ENCODE measurements around the gene PIR. TPM values are rescaled to one million over a fixed set of nuclear protein-coding genes. Genes with fewer than 3 reads are reported as not detected.

The PIR gene
- total RNA-seq, 1 experiment from 2014 or later, result 17.1 TPM

DNA sequence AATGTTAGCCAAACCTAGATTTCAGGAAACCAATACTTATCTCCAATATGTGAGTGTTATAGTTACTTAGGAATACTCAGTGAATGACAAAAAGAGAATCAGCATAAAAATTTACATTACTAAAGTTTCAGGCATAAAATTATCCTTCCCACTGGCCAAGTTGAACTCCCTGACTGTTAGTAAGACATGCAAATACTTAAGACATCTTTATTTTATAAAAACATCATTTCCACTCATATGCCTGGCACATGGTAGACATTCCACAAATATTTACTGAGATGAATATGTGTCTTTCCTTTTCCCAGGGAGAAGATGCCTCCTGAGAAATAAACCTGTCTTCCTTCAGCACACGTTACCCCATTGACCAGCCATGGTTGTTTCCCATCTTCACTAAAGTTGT is 116.2 kb downstream of the PIR start:
- POLR2A ChIA-PET, result no interaction called here
- peaks cover 3% of the 10 kb centered on the region; the same call in 1 of the 2 replicates for H3K27me3 Mint-ChIP-seq (ENCODE audit: low read depth)
- H3K4me3 Mint-ChIP-seq, result no peak overlapping the region
- no peak overlapping the region for H3K27ac Mint-ChIP-seq
- ATAC-seq (no peak), DNase-seq (ENCODE audit: low spot score) (no peak)
- TF ChIP-seq MLX (CRISPR knock-in tag; IDR thresholded peaks at IDR 0.05), result no peak
- no peak for TF ChIP-seq GABPB1 (CRISPR knock-in tag; IDR thresholded peaks at IDR 0.05)
- TF ChIP-seq NFATC4 (CRISPR knock-in tag; IDR thresholded peaks at IDR 0.05), result no peak
- TF ChIP-seq ZNF138 (CRISPR knock-in tag; conservative IDR thresholded peaks at IDR 0.05), result no peak
- no peak for TF ChIP-seq E2F4 (CRISPR knock-in tag; IDR thresholded peaks at IDR 0.05; ENCODE audit: borderline replicate concordance, low read depth)
- peaks cover 3% of the 10 kb centered on the region for H3K36me3 Mint-ChIP-seq
- CTCF ChIA-PET, result no interaction called here
- H3K4me1 Mint-ChIP-seq, result peaks cover 22% of the 10 kb centered on the region
- peaks cover 11% of the 10 kb centered on the region for H3K9me3 Mint-ChIP-seq

DNA sequence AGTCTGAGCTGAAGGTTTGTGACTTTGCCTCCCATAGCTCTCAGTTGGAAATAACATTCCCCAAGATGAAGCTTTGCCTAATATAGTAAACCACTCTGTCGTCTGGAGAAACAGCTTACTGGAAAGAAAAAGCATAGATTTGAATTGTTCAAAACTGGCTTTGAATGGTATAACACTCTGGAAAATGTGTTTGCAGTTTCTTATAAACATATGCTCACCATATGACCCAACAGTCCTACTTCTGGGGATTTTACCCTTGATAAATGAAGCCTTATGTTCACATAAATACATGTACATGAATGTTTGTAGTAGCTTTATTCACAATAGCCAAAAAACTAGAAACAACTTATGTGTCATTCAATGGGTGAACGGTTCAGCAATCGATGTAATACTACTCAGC is 119.2 kb downstream of the PIR start:
- H3K9me3 Mint-ChIP-seq, result peaks cover 15% of the 10 kb centered on the region
- H3K4me1 Mint-ChIP-seq, result peaks cover 22% of the 10 kb centered on the region
- POLR2A ChIA-PET, result no interaction called here
- H3K36me3 Mint-ChIP-seq, result peaks cover 3% of the 10 kb centered on the region
- CTCF ChIA-PET, result interaction anchor here (1.9 kb wide), 1 partner anchor 23 kb away, joined by 6 read pairs; no protein-coding TSS in a partner anchor
- TF ChIP-seq CREB1 (CRISPR knock-in tag; IDR thresholded peaks at IDR 0.05) (no peak), JAZF1 (CRISPR knock-in tag; IDR thresholded peaks at IDR 0.05) (no peak), PRRX2 (CRISPR knock-in tag; IDR thresholded peaks at IDR 0.05) (no peak), IRF1 (CRISPR knock-in tag; IDR thresholded peaks at IDR 0.05) (no peak), SP1 (CRISPR knock-in tag; conservative IDR thresholded peaks at IDR 0.05) (no peak)
- TF ChIP-seq, protein P1, sequence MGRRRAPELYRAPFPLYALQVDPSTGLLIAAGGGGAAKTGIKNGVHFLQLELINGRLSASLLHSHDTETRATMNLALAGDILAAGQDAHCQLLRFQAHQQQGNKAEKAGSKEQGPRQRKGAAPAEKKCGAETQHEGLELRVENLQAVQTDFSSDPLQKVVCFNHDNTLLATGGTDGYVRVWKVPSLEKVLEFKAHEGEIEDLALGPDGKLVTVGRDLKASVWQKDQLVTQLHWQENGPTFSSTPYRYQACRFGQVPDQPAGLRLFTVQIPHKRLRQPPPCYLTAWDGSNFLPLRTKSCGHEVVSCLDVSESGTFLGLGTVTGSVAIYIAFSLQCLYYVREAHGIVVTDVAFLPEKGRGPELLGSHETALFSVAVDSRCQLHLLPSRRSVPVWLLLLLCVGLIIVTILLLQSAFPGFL (CRISPR knock-in tag; IDR thresholded peaks at IDR 0.05; ENCODE audit: borderline replicate concordance), result no peak
- no peak for DNase-seq (ENCODE audit: low spot score)
- peaks cover 3% of the 10 kb centered on the region; the same call in 1 of the 2 replicates for H3K27me3 Mint-ChIP-seq (ENCODE audit: low read depth)
- ATAC-seq, result no peak
- no peak overlapping the region for H3K27ac Mint-ChIP-seq
- H3K4me3 Mint-ChIP-seq, result no peak overlapping the region

DNA sequence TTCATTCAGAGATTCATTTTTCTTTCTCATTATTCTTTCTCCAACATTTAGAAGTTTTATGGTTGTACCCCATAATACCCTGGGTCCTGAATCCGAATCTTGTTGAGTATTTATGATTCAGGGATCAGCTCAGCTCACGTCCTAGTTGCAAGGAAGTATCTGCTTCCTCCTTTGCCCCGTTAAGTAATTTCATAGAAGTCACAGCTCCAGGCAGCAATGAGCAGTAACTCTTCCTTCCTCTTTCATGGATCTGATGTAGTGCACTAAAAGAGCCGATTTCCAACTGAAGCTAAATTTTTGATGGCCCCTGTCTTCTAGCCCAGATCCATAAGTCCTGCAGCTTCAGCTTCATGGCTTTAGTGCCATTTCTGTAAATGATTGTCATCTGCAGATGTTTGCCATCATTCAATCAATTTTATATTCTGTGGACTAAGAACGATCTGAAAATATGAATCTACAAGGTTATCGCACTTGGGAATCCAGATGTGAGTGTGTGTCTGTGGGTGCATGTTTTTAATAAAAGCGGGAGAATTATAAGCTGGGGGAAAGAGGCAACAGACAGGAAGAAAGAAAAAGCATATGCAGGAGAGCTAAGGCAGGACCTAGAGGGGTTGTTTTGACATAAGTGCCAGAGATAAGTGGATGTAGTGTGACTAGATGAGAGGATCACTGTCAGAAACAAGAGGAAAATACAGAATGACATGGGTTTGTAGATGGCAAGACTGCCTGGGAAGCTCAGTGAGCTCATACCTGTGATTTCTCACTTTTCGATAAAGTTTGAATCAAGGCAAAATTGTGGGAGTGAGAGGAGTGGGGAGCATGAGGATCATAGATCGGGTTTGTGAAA is 126.4 kb downstream of the PIR start:
- POLR2A ChIA-PET, result no interaction called here
- H3K36me3 Mint-ChIP-seq, result no peaks in the 10 kb centered on the region
- CTCF ChIA-PET, result interaction anchor here (1.0 to 1.7 kb wide), 2 partner anchors 16 to 99 kb away, joined by 3 to 4 read pairs; no protein-coding TSS in a partner anchor
- H3K27ac Mint-ChIP-seq, result no peak overlapping the region
- DNase-seq (ENCODE audit: low spot score) (no peak), ATAC-seq (no peak)
- H3K4me3 Mint-ChIP-seq, result no peak overlapping the region
- peaks cover 8% of the 10 kb centered on the region for H3K4me1 Mint-ChIP-seq
- H3K9me3 Mint-ChIP-seq, result peaks cover 5% of the 10 kb centered on the region
- H3K27me3 Mint-ChIP-seq (ENCODE audit: low read depth), result no peaks in the 10 kb centered on the region
- TF ChIP-seq ZMAT4 (CRISPR knock-in tag; IDR thresholded peaks at IDR 0.05) (no peak), NFYB (CRISPR knock-in tag; conservative IDR thresholded peaks at IDR 0.05; ENCODE audit: low read depth) (no peak), AFF4 (CRISPR knock-in tag; IDR thresholded peaks at IDR 0.05; ENCODE audit: borderline replicate concordance) (no peak), FOXJ3 (CRISPR knock-in tag; IDR thresholded peaks at IDR 0.05; ENCODE audit: borderline replicate concordance) (no peak)
- TF ChIP-seq, protein P2, sequence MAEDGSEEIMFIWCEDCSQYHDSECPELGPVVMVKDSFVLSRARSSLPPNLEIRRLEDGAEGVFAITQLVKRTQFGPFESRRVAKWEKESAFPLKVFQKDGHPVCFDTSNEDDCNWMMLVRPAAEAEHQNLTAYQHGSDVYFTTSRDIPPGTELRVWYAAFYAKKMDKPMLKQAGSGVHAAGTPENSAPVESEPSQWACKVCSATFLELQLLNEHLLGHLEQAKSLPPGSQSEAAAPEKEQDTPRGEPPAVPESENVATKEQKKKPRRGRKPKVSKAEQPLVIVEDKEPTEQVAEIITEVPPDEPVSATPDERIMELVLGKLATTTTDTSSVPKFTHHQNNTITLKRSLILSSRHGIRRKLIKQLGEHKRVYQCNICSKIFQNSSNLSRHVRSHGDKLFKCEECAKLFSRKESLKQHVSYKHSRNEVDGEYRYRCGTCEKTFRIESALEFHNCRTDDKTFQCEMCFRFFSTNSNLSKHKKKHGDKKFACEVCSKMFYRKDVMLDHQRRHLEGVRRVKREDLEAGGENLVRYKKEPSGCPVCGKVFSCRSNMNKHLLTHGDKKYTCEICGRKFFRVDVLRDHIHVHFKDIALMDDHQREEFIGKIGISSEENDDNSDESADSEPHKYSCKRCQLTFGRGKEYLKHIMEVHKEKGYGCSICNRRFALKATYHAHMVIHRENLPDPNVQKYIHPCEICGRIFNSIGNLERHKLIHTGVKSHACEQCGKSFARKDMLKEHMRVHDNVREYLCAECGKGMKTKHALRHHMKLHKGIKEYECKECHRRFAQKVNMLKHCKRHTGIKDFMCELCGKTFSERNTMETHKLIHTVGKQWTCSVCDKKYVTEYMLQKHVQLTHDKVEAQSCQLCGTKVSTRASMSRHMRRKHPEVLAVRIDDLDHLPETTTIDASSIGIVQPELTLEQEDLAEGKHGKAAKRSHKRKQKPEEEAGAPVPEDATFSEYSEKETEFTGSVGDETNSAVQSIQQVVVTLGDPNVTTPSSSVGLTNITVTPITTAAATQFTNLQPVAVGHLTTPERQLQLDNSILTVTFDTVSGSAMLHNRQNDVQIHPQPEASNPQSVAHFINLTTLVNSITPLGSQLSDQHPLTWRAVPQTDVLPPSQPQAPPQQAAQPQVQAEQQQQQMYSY (CRISPR knock-in tag; IDR thresholded peaks at IDR 0.05), result no peak
- TF ChIP-seq, protein P3, sequence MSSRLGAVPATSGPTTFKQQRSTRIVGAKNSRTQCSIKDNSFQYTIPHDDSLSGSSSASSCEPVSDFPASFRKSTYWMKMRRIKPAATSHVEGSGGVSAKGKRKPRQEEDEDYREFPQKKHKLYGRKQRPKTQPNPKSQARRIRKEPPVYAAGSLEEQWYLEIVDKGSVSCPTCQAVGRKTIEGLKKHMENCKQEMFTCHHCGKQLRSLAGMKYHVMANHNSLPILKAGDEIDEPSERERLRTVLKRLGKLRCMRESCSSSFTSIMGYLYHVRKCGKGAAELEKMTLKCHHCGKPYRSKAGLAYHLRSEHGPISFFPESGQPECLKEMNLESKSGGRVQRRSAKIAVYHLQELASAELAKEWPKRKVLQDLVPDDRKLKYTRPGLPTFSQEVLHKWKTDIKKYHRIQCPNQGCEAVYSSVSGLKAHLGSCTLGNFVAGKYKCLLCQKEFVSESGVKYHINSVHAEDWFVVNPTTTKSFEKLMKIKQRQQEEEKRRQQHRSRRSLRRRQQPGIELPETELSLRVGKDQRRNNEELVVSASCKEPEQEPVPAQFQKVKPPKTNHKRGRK (CRISPR knock-in tag; IDR thresholded peaks at IDR 0.05; ENCODE audit: borderline replicate concordance), result no peak

Data from WTC11 (cell line).